Spleen (tissue), 7 donors: ENCODE measurements around the gene ADAM19.

ENCODE experiments used
- CTCF ChIP-seq, 11 experiments: fragments of 200-600 bp in 7 of 11; fragments of 450-650 bp in 4 of 11; sonication (generic) in 4 of 11; IDR thresholded peaks in 8 of 11; conservative IDR thresholded peaks in 3 of 11; 1 replicate in 7 of 11; 2 replicates in 4 of 11; pipeline versions ENCODE4 v1.4.0 to v1.8.0; 2016 to 2021; ENCODE audit warnings: antibody characterized with exemption in 11 of 11, inconsistent platforms in 4 of 11, mild to moderate bottlenecking in 1 of 11
- POLR2AphosphoS5 ChIP-seq, 3 donors: sonication (generic); formaldehyde crosslinking; IDR thresholded peaks; one replicate each; pipeline ENCODE4 v1.5.1; 2017; ENCODE audit warnings: antibody characterized with exemption in 3 of 3
- donor health status: DM: no; HTN: no; CAD: no; lungs with moderate emphysema.
- donor health status: DM: no; HTN: no; CAD: no.
- donor health status: DM: no; HTN: no; CAD: no.

- TF ChIP-seq CTCF (IDR thresholded peaks at IDR 0.05 in 8 of 11, conservative IDR thresholded peaks at IDR 0.05 in 3 of 11) = no peak
- TF ChIP-seq POLR2AphosphoS5 (IDR thresholded peaks at IDR 0.05) = no peak
Measured at GRCh38 chr5:157528036-157528632, 47.4 kb downstream of the ADAM19 start.
